LNCaP clone FGC (cell line): ENCODE data around the gene TEX101.
"Not testable (repeated sequence)": the region's sequence is repeated elsewhere in the genome, so short reads cannot be mapped to it uniquely, and the experiment has no call there.

ENCODE experiments used
- DNase-seq: peaks from one replicate; pipeline ENCODE4 v3.0.0-alpha.2; 2011; ENCODE audit warnings: low read depth
- H3K4me3 ChIP-seq: 2 replicates; pipeline ENCODE4 v1.5.1; 2011; ENCODE audit warnings: mild to moderate bottlenecking, low read depth, low read length, control low read depth
- TF ChIP-seq, protein P1 (sequence below): IDR thresholded peaks from 2 replicates; pipeline ENCODE4 v1.5.1; 2012; ENCODE audit warnings: mild to moderate bottlenecking; ENCODE audit not compliant: control insufficient read depth, insufficient read depth; ENCODE audit errors: extremely low read depth

The TEX101 gene

GRCh38 chr19:43441716-43442115 is 27.0 kb downstream of the TEX101 start:
- TF ChIP-seq, protein P1, sequence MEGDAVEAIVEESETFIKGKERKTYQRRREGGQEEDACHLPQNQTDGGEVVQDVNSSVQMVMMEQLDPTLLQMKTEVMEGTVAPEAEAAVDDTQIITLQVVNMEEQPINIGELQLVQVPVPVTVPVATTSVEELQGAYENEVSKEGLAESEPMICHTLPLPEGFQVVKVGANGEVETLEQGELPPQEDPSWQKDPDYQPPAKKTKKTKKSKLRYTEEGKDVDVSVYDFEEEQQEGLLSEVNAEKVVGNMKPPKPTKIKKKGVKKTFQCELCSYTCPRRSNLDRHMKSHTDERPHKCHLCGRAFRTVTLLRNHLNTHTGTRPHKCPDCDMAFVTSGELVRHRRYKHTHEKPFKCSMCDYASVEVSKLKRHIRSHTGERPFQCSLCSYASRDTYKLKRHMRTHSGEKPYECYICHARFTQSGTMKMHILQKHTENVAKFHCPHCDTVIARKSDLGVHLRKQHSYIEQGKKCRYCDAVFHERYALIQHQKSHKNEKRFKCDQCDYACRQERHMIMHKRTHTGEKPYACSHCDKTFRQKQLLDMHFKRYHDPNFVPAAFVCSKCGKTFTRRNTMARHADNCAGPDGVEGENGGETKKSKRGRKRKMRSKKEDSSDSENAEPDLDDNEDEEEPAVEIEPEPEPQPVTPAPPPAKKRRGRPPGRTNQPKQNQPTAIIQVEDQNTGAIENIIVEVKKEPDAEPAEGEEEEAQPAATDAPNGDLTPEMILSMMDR = no peak
- no peak for DNase-seq
- no peak overlapping the region for H3K4me3 ChIP-seq

DNA sequence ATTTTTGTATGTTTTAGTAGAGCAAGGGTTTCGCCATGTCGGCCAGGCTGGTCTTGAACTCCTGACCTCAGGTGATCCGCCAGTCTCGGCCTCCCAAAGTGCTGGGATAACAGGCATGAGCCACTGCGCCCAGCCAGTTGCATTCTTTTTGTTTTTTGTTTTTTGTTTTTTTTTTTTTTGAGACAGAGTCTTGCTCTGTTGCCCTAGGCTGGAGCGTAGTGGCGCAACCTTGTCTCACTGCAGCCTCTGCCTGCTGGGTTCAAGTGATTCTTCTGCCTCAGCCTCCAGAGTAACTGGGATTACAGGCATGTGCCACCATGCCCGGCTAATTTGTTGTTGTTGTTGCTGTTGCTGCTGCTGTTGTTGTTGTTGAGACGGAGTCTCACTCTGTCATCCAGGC is 29.4 kb downstream of the TEX101 start:
- not testable (repeated sequence) for H3K4me3 ChIP-seq, DNase-seq

GRCh38 chr19:43444531-43445287 is 30.0 kb downstream of the TEX101 start:
- TF ChIP-seq, protein P1 = no peak
- no peak overlapping the region for H3K4me3 ChIP-seq
- DNase-seq = no peak

- no peak for DNase-seq
- no peak overlapping the region for H3K4me3 ChIP-seq
- TF ChIP-seq, protein P1 = no peak
These were observed 30.7 kb downstream of the TEX101 start for GRCh38 chr19:43445426-43445825.

DNA sequence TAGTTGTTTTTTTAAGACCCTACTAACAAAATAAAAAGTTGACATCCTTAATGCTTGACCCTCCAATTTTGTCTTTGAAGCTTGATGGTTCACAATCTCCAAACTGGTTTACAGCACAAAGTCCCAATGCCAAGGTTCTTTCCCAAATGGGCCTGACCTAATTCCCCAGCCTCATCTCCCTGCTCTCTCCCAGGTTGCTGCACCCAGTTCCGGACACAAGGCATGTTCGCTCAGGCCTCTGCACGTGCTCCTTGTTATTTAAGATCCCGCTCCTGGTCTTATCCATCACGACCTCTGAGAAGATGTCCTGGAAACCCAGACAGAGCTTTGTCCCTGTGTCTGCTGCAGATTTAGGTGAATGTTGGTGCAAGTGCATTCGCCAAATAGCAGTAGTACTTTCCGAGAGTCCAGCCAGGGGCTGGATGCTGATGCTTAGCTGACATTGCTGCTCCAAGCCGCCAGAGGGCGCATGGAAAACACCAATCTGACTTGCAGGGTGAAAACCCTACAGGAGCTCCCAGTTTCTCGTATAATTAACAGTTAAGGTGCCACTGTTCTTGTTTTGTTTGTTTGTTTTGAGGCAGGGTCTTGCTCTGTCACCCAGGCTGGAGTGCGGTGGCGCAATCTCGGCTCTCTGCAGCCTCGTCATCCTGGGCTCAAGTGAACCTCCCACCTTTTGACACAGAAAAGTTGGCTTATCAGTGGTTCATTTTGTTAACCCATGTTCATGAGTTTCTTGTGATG is 32.2 kb downstream of the TEX101 start:
- TF ChIP-seq, protein P1 = peak; percentile 67
- no peak overlapping the region for H3K4me3 ChIP-seq
- no peak for DNase-seq

- TF ChIP-seq, protein P1 = no peak
These were observed 33.0 kb downstream of the TEX101 start for GRCh38 chr19:43447655-43448054.

DNA sequence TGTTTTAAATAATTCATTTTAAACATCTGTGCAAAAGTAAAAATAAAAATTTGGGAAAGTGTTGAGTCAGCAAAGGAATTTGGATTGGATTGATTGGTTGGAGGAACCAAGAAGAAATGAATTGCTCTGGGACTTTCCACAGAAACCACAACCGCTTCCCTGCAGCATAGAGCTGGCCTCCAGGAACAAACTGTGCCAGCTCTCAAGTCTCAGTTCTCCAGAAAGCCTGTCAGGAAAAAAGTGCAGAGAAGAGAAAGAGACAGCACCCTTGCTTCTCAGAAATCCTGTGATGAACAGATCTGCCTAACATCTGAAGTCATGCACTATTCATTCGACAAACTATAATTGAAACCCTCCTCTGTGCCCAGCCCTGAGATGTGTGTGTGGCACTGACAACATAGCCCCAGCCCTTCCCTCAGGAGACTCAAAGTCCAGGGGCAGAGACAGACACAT is 35.9 kb downstream of the TEX101 start:
- no peak overlapping the region for H3K4me3 ChIP-seq
- no peak for DNase-seq
- TF ChIP-seq, protein P1 = no peak

More at GRCh38 chr19:43447655-43448054, 33.0 kb downstream of the TEX101 start:
- H3K4me3 ChIP-seq = no peak overlapping the region
- no peak for DNase-seq
